DOHH2 (cell line): ENCODE measurements around the gene PPM1F.

Source experiments
- CTCF ChIP-seq: fragments of 200-600 bp; sonication (generic); IDR thresholded peaks from one replicate; pipeline ENCODE4 v1.5.1; 2014; ENCODE audit warnings: antibody characterized with exemption, mild to moderate bottlenecking, low read depth, low read length; ENCODE audit not compliant: poor library complexity, severe bottlenecking
- EZH2phosphoT487 ChIP-seq: fragments of 200-600 bp; sonication (generic); IDR thresholded peaks from 2 replicates; pipeline ENCODE4 v1.6.1; 2017; ENCODE audit warnings: borderline replicate concordance, mild to moderate bottlenecking, antibody characterized with exemption, low read length, moderate library complexity, mixed read lengths

GRCh38 chr22:21998595-21999247, 46.1 kb upstream of the PPM1F start:
- TF ChIP-seq CTCF (no peak), EZH2phosphoT487 (no peak)
